ENCODE measurements around the gene MOBP.

Gene MOBP

DNA sequence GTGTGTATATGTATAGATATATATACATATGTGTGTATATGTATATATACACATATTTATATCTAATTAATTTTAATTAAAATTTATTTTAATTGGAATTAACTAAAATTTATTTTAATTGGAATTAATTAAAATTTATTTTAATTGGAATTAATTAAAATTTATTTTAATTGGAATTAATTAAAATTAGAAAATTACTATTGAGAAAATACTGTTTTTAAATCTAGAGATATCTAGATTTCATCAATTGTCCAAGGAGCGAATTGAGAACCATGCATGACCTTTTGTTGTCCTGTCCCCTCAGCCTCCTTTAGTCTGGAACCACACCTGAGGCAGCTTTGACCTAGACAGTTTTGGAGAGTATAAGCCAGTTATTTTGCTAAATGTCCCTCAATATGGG, 1.8 kb downstream of the MOBP start:
- H3K27me3 ChIP-seq, result no peaks in the 10 kb centered on the region
- no peaks in the 10 kb centered on the region for H3K9me3 ChIP-seq
- DNase-seq, result no peak
- no peak overlapping the region for H3K4me3 ChIP-seq (ENCODE audit: low read depth, low read length)
- H3K4me1 ChIP-seq, result no peaks in the 10 kb centered on the region
- TF ChIP-seq, protein P1, sequence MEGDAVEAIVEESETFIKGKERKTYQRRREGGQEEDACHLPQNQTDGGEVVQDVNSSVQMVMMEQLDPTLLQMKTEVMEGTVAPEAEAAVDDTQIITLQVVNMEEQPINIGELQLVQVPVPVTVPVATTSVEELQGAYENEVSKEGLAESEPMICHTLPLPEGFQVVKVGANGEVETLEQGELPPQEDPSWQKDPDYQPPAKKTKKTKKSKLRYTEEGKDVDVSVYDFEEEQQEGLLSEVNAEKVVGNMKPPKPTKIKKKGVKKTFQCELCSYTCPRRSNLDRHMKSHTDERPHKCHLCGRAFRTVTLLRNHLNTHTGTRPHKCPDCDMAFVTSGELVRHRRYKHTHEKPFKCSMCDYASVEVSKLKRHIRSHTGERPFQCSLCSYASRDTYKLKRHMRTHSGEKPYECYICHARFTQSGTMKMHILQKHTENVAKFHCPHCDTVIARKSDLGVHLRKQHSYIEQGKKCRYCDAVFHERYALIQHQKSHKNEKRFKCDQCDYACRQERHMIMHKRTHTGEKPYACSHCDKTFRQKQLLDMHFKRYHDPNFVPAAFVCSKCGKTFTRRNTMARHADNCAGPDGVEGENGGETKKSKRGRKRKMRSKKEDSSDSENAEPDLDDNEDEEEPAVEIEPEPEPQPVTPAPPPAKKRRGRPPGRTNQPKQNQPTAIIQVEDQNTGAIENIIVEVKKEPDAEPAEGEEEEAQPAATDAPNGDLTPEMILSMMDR (IDR thresholded peaks at IDR 0.05; ENCODE audit: low read depth, low read length), result no peak
- H3K36me3 ChIP-seq, result no peaks in the 10 kb centered on the region

- H3K4me3 ChIP-seq (ENCODE audit: low read depth, low read length), result no peak overlapping the region
- TF ChIP-seq, protein P1 (IDR thresholded peaks at IDR 0.05; ENCODE audit: low read depth, low read length), result no peak
- H3K9me3 ChIP-seq, result no peaks in the 10 kb centered on the region
- H3K27me3 ChIP-seq, result no peaks in the 10 kb centered on the region
- H3K36me3 ChIP-seq, result no peaks in the 10 kb centered on the region
- no peak for DNase-seq
- no peaks in the 10 kb centered on the region for H3K4me1 ChIP-seq
Observed at GRCh38 chr3:39469945-39470344, 2.5 kb downstream of the MOBP start.

- H3K4me1 ChIP-seq, result no peaks in the 10 kb centered on the region
- no peak for DNase-seq
- no peaks in the 10 kb centered on the region for H3K9me3 ChIP-seq
- H3K27me3 ChIP-seq, result no peaks in the 10 kb centered on the region
- TF ChIP-seq, protein P1 (IDR thresholded peaks at IDR 0.05; ENCODE audit: low read depth, low read length), result no peak
- H3K4me3 ChIP-seq (ENCODE audit: low read depth, low read length), result no peak overlapping the region
- no peaks in the 10 kb centered on the region for H3K36me3 ChIP-seq
Observed at GRCh38 chr3:39471652-39472051, 4.2 kb downstream of the MOBP start.

- Histone ChIP-seq H3K36me3 (no peaks in the 10 kb centered on the region), H3K4me3 (ENCODE audit: low read depth, low read length) (no peak overlapping the region), H3K9me3 (no peaks in the 10 kb centered on the region), H3K27me3 (no peaks in the 10 kb centered on the region), H3K4me1 (no peaks in the 10 kb centered on the region)
- no peak for DNase-seq
- TF ChIP-seq, protein P1 (IDR thresholded peaks at IDR 0.05; ENCODE audit: low read depth, low read length), result no peak
Observed at GRCh38 chr3:39473452-39474125, 6.1 kb downstream of the MOBP start.

DNA sequence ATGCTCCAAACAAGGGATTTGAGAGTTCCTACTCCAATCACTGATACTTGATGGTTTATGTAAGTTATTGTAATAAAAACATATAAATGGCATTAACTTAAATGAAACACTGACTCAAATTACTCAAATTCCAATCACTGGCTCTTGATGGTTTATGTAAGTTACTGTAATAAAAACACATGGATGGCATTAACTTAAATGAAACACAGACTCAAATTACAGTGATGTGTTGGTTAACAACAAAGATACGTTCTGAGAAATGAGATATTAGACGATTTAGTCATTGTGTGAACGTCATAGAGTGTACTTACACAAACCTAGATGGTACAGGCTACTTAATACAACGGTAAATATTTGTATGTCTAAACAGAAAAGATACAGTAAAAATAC, 6.6 kb downstream of the MOBP start:
- H3K4me3 ChIP-seq (ENCODE audit: low read depth, low read length), result no peak overlapping the region
- no peaks in the 10 kb centered on the region for H3K36me3 ChIP-seq
- TF ChIP-seq, protein P1 (IDR thresholded peaks at IDR 0.05; ENCODE audit: low read depth, low read length), result no peak

GRCh38 chr3:39476783-39477182, 9.3 kb downstream of the MOBP start:
- no peaks in the 10 kb centered on the region for H3K4me1 ChIP-seq
- TF ChIP-seq, protein P1 (IDR thresholded peaks at IDR 0.05; ENCODE audit: low read depth, low read length), result no peak
- H3K36me3 ChIP-seq, result no peaks in the 10 kb centered on the region
- no peaks in the 10 kb centered on the region for H3K27me3 ChIP-seq
- H3K4me3 ChIP-seq (ENCODE audit: low read depth, low read length), result no peak overlapping the region
- H3K9me3 ChIP-seq, result no peaks in the 10 kb centered on the region
- DNase-seq, result no peak

More for the DNA sequence above, 6.6 kb downstream of the MOBP start:
- DNase-seq, result no peak
- Histone ChIP-seq H3K4me1 (no peaks in the 10 kb centered on the region), H3K9me3 (no peaks in the 10 kb centered on the region), H3K27me3 (no peaks in the 10 kb centered on the region)

All from BE2C (cell line).